Bronchial epithelial cell (primary cell): ENCODE results near the gene KCNQ1OT1. TPM values are rescaled to one million over a fixed set of nuclear protein-coding genes. Genes with fewer than 3 reads are reported as not detected.

Source experiments
- DNase-seq: peaks from one replicate; pipeline ENCODE4 v3.0.0-alpha.2; 2010; ENCODE audit warnings: low read depth
- FAIRE-seq: peaks from 2 replicates; lab custom pipeline; 2011; peaks lifted over from hg19 to GRCh38; lab: Jason Lieb, UNC
- H3K27me3 ChIP-seq: 2 replicates; pipeline ENCODE4 v1.5.1; 2011; ENCODE audit warnings: low read length; ENCODE audit not compliant: control insufficient read depth, insufficient read depth
- H3K36me3 ChIP-seq: 2 replicates; pipeline ENCODE4 v1.5.1; 2011; ENCODE audit warnings: low read length; ENCODE audit not compliant: control insufficient read depth, insufficient read depth
- H3K4me3 ChIP-seq: 2 replicates; pipeline ENCODE4 v1.5.1; 2011; ENCODE audit warnings: mild to moderate bottlenecking, low read depth, low read length, control low read depth
- total RNA-seq: library from RNA; depleted of rRNA; stranded (reverse); fragments of >200 nt; gene quantifications from 2 replicates; pipeline ENCODE4 v1.2.1, GENCODE V29; 2014
- TF ChIP-seq, protein P1 (sequence below): IDR thresholded peaks from 2 replicates; pipeline ENCODE4 v1.5.1; 2011; ENCODE audit warnings: mild to moderate bottlenecking, moderate library complexity, low read length, control low read depth, inconsistent platforms; ENCODE audit not compliant: insufficient read depth, severe bottlenecking

Gene KCNQ1OT1
- total RNA-seq, 1 donor from 2014 or later: 0.53 TPM

DNA sequence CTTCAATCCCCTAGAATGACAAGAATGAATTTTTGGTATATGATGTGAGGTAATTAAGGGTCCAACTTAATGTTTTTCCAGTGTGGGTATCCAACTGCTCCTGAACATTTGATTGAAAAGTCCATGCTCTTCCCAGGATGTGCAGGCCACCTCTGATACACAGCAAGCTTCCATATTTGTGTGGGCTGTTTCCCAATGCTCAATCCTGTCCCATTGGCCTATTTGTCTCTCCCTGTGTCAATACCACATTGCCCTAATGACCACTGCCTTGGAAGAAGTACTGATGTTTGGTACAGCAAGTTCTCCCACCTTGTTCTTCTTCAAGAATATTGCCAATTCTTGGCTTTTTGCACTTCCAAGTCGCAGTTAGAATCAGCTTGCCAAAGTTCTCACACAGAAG lies 42.9 kb downstream of the KCNQ1OT1 start:
- Histone ChIP-seq H3K4me3 (no peak overlapping the region), H3K27me3 (no peaks in the 10 kb centered on the region), H3K36me3 (no peaks in the 10 kb centered on the region)
- FAIRE-seq: no peak
- TF ChIP-seq, protein P1, sequence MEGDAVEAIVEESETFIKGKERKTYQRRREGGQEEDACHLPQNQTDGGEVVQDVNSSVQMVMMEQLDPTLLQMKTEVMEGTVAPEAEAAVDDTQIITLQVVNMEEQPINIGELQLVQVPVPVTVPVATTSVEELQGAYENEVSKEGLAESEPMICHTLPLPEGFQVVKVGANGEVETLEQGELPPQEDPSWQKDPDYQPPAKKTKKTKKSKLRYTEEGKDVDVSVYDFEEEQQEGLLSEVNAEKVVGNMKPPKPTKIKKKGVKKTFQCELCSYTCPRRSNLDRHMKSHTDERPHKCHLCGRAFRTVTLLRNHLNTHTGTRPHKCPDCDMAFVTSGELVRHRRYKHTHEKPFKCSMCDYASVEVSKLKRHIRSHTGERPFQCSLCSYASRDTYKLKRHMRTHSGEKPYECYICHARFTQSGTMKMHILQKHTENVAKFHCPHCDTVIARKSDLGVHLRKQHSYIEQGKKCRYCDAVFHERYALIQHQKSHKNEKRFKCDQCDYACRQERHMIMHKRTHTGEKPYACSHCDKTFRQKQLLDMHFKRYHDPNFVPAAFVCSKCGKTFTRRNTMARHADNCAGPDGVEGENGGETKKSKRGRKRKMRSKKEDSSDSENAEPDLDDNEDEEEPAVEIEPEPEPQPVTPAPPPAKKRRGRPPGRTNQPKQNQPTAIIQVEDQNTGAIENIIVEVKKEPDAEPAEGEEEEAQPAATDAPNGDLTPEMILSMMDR: no peak
- no peak for DNase-seq

DNA sequence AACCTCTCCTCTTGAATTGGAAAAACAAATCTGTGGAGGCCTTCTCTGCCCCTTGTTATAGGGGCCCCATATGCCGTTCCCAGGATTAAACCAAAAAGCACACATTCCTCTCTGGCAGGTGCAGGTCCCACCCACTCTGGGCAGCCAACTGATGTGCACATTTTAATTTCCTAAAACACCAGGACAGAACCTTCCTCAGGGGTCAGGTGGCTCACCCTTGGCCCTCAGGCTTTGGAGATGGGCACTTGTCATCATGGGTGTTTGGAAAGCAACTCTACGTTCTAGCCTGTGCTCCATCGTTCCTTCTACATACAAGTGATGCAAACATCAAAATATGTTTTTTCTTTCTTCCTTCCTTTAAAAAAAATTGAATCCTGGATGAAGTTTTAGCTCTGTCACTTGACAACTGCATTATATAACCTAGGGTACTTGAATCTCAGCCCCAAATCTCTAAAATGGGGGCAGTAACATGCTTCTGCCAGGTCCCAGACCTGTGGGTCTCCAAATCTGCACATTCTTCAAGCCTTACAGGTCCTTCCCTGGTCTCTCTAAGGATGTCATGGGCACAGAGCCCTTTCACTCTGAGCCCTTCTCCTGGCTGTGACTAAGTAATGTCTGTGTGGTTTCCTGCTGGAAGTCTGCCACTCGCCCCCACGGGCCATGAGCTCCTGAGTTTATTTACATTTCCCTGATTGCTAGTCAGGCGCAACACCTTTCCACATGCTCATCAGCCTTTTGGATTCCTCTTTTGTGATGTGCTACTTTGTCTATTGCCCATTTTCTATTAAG lies 43.8 kb downstream of the KCNQ1OT1 start:
- no peak for FAIRE-seq
- H3K36me3 ChIP-seq: no peaks in the 10 kb centered on the region
- DNase-seq: peak; percentile 87
- no peaks in the 10 kb centered on the region for H3K27me3 ChIP-seq
- TF ChIP-seq, protein P1: no peak
- H3K4me3 ChIP-seq: no peak overlapping the region

DNA sequence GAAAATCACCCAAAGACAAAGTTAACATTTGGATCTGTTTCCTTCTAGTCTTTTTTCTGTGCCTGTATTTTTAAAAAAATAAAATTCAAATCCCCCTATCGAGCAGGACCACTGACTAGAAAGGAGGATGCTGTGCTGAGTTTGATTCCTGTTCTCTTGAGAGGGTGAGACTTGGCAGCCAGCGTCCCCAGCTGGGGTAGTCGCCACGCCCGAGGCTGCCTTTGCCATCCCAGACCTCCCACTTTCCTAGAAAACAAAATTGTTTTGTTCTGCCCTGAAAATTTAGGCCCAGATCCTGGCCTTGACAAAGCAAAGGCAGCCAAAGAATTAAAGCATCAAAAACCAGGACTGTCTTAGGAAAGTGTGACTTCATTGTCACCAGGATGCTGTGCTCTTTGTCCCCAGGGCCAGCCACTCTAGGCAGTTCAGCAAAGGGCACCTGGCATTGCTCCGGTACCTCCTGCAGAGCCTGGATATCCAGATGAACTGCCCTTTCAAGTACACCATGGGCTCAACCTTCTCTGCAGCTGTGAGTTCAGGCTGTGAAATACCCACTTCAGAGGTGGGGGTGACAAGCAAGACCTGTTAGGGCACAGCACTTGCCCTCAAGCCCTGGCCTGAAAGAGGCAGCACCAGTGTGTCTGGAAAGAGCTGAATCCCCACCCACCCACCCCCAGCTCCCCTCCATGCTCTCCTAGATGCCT lies 44.6 kb downstream of the KCNQ1OT1 start:
- FAIRE-seq (no peak), DNase-seq (no peak)
- Histone ChIP-seq H3K36me3 (no peaks in the 10 kb centered on the region), H3K27me3 (no peaks in the 10 kb centered on the region), H3K4me3 (no peak overlapping the region)
- TF ChIP-seq, protein P1: no peak

DNA sequence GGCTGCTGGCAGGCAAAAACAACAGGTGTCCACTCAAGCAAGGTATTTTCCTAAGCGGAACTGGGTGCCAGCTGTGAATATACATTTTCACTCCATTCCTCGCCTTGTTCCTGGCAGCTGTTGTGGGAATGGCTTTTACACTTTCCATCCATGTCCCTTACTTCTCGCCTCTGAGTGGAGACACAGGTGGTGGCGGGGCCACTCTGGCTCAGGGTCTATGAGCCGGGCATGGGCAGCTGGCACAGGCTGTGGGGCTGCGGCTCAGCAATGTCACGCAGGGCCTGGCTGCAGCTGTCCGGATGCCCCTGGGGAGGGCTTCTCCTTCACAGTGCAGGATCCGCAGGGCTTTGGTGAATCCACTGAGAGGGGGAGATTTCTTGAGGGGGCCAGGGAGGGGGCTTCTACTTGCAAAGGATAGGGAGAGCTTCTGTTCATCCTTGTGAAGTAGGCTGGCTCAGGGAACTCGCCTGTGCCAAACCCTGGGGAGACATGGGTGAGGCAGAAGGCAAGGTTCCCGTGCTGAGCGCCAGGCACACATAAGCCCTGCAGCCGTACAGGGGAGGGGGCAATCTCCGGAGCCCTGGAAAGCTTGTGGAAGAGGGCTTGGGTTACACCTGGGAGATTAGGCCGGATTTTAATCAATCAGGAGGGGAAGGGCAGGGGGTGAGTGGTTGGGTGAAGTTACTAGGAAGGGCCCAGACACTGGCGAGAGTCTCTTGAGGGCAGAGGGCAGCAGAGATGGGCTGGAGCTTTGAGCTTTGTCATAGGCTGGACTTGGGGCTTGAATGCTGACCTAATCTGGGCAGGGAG lies 45.7 kb downstream of the KCNQ1OT1 start:
- TF ChIP-seq, protein P1: no peak
- Histone ChIP-seq H3K36me3 (no peaks in the 10 kb centered on the region), H3K27me3 (no peaks in the 10 kb centered on the region), H3K4me3 (no peak overlapping the region)
- no peak for DNase-seq
- no peak for FAIRE-seq

DNA sequence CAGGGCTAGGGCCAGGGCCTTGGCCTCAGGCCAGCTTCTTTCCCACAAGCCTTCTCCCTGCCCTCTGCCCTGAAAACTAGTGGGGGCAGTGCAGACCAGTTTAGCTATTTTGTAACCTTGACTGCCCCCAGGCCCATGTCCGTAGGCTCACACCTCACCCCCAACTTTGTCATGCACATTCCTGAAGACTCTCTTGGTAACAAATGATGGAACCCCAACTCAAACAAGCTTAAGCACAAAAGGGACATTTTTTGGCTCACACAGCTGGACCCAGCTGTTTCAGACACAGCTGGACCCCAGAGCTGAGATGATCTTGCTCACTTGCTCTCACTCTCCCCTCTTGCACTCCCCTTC lies 46.6 kb downstream of the KCNQ1OT1 start:
- Histone ChIP-seq H3K27me3 (no peaks in the 10 kb centered on the region), H3K36me3 (no peaks in the 10 kb centered on the region), H3K4me3 (no peak overlapping the region)
- FAIRE-seq: no peak
- no peak for DNase-seq
- TF ChIP-seq, protein P1: no peak
